Neural progenitor cell (in vitro differentiated cells): Measurements from ENCODE around the gene H2AZ2. TPM values are rescaled to one million over a fixed set of nuclear protein-coding genes. Genes with fewer than 3 reads are reported as not detected.
"Not testable (repeated sequence)": the region's sequence is repeated elsewhere in the genome, so short reads cannot be mapped to it uniquely, and the experiment has no call there.

ENCODE experiments used
- DNase-seq: peaks from one replicate; pipeline ENCODE4 v3.0.0-alpha.2; 2016; ENCODE audit warnings: low spot score
- H2AFZ ChIP-seq: fragments of 200-600 bp; sonication (generic); replicated peaks from 2 replicates; pipeline ENCODE4 v1.6.1; 2016; ENCODE audit warnings: antibody characterized with exemption
- H3F3A ChIP-seq: fragments of 200-600 bp; sonication (generic); 2 replicates; pipeline ENCODE4 v1.6.1; 2016; ENCODE audit warnings: antibody characterized with exemption, low read depth
- H3K27ac ChIP-seq: fragments of 200-600 bp; sonication (generic); 2 replicates; pipeline ENCODE4 v1.5.1; 2016; ENCODE audit warnings: mild to moderate bottlenecking
- H3K27me3 ChIP-seq: fragments of 200-600 bp; sonication (generic); 2 replicates; pipeline ENCODE4 v1.6.1; 2016; ENCODE audit warnings: mild to moderate bottlenecking, moderate library complexity
- H3K36me3 ChIP-seq: fragments of 200-600 bp; sonication (generic); 2 replicates; pipeline ENCODE4 v1.5.1; 2016
- H3K4me1 ChIP-seq: fragments of 200-600 bp; sonication (generic); 2 replicates; pipeline ENCODE4 v1.6.1; 2016; ENCODE audit warnings: mixed run types
- H3K4me2 ChIP-seq: fragments of 200-600 bp; sonication (generic); 2 replicates; pipeline ENCODE4 v1.6.1; 2016
- H3K4me3 ChIP-seq: fragments of 200-600 bp; sonication (generic); 2 replicates; pipeline ENCODE4 v1.5.1; 2016
- H3K79me2 ChIP-seq: fragments of 200-600 bp; sonication (generic); 2 replicates; pipeline ENCODE4 v1.6.1; 2016; ENCODE audit warnings: low read depth
- H3K9ac ChIP-seq: fragments of 200-600 bp; sonication (generic); 2 replicates; pipeline ENCODE4 v1.6.1; 2016
- H3K9me3 ChIP-seq: fragments of 200-600 bp; sonication (generic); 2 replicates; pipeline ENCODE4 v1.5.1; 2016; ENCODE audit warnings: low read depth
- H4K20me1 ChIP-seq: fragments of 200-600 bp; sonication (generic); 2 replicates; pipeline ENCODE4 v1.6.1; 2016; ENCODE audit warnings: low read depth
- H3K27ac Mint-ChIP-seq: 3 replicates; pipeline ENCODE4 v1.8.0; 2021; ENCODE audit warnings: mixed read lengths
- H3K27me3 Mint-ChIP-seq: 2 replicates; pipeline ENCODE4 v1.8.0; 2022; ENCODE audit warnings: low read depth, mild to moderate bottlenecking, inconsistent platforms, moderate library complexity, mixed read lengths; ENCODE audit not compliant: insufficient read depth
- H3K36me3 Mint-ChIP-seq: 3 replicates; pipeline ENCODE4 v1.8.0; 2021; ENCODE audit warnings: mixed read lengths
- H3K4me1 Mint-ChIP-seq: 3 replicates; pipeline ENCODE4 v1.8.0; 2021; ENCODE audit warnings: mixed read lengths
- H3K4me3 Mint-ChIP-seq: 3 replicates; pipeline ENCODE4 v1.8.0; 2021; ENCODE audit warnings: mild to moderate bottlenecking, moderate library complexity, mixed read lengths
- H3K9me3 Mint-ChIP-seq: 3 replicates; pipeline ENCODE4 v1.8.0; 2020; ENCODE audit warnings: mixed read lengths
- EZH2 ChIP-seq: fragments of 200-600 bp; sonication (generic); IDR thresholded peaks from 2 replicates; pipeline ENCODE4 v1.6.1; 2017; ENCODE audit warnings: antibody characterized with exemption, mild to moderate bottlenecking, moderate library complexity
- EZH2phosphoT487 ChIP-seq: fragments of 200-600 bp; sonication (generic); IDR thresholded peaks from 2 replicates; pipeline ENCODE4 v1.6.1; 2017; ENCODE audit warnings: antibody characterized with exemption
- total RNA-seq: library from RNA; depleted of rRNA; stranded (reverse); fragments of >200 nt; gene quantifications from 2 replicates; pipeline ENCODE4 v1.2.3, GENCODE V29; 2015; ENCODE audit warnings: low replicate concordance
- TF ChIP-seq, protein P1 (sequence below): fragments of 200-600 bp; sonication (generic); IDR thresholded peaks from 2 replicates; pipeline ENCODE4 v1.5.1; 2017; ENCODE audit warnings: antibody characterized with exemption, mild to moderate bottlenecking

H2AZ2 gene
- total RNA-seq, 1 donor from 2014 or later: 462 TPM

DNA sequence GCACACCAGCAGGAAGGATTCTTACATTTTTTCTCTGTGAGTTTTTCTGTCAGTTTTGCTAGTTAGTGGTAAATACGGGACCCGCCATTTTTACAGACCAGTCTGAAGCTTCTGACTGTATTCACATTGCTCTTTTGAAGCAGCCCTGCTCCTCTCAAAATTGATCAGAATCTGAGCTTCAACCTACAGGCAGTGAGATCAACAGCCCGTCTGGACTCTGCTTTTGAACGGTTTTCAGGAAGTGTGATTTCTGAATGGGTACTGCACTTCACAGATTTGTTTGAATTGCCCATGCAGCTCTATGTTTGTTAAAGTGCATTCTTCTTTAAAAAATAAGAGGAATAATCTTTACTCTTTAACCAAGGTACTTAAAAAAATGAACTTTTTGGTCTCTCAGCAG is 28.5 kb upstream of the H2AZ2 start:
- H3K27me3 Mint-ChIP-seq: no peaks in the 10 kb centered on the region
- peaks cover 11% of the 10 kb centered on the region for H3K9me3 Mint-ChIP-seq
- H2AFZ ChIP-seq: no peak overlapping the region
- TF ChIP-seq EZH2 (no peak), EZH2phosphoT487 (no peak)
- TF ChIP-seq, protein P1, sequence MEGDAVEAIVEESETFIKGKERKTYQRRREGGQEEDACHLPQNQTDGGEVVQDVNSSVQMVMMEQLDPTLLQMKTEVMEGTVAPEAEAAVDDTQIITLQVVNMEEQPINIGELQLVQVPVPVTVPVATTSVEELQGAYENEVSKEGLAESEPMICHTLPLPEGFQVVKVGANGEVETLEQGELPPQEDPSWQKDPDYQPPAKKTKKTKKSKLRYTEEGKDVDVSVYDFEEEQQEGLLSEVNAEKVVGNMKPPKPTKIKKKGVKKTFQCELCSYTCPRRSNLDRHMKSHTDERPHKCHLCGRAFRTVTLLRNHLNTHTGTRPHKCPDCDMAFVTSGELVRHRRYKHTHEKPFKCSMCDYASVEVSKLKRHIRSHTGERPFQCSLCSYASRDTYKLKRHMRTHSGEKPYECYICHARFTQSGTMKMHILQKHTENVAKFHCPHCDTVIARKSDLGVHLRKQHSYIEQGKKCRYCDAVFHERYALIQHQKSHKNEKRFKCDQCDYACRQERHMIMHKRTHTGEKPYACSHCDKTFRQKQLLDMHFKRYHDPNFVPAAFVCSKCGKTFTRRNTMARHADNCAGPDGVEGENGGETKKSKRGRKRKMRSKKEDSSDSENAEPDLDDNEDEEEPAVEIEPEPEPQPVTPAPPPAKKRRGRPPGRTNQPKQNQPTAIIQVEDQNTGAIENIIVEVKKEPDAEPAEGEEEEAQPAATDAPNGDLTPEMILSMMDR: no peak
- no peak overlapping the region for H3K27ac ChIP-seq
- H3K79me2 ChIP-seq: peaks cover 32% of the 10 kb centered on the region
- peaks cover 19% of the 10 kb centered on the region for H4K20me1 ChIP-seq
- no peaks in the 10 kb centered on the region for H3K36me3 ChIP-seq
- no peak for DNase-seq
- peaks cover 14% of the 10 kb centered on the region for H3K4me1 Mint-ChIP-seq
- no peak overlapping the region for H3K4me3 Mint-ChIP-seq
- peaks cover 14% of the 10 kb centered on the region for H3F3A ChIP-seq
- peaks cover 15% of the 10 kb centered on the region for H3K4me1 ChIP-seq
- no peaks in the 10 kb centered on the region for H3K9me3 ChIP-seq
- no peak overlapping the region for H3K4me3 ChIP-seq
- H3K27ac Mint-ChIP-seq: no peak overlapping the region
- H3K27me3 ChIP-seq: no peaks in the 10 kb centered on the region
- H3K4me2 ChIP-seq: no peak overlapping the region
- no peak overlapping the region for H3K9ac ChIP-seq
- peaks cover 30% of the 10 kb centered on the region for H3K36me3 Mint-ChIP-seq

DNA sequence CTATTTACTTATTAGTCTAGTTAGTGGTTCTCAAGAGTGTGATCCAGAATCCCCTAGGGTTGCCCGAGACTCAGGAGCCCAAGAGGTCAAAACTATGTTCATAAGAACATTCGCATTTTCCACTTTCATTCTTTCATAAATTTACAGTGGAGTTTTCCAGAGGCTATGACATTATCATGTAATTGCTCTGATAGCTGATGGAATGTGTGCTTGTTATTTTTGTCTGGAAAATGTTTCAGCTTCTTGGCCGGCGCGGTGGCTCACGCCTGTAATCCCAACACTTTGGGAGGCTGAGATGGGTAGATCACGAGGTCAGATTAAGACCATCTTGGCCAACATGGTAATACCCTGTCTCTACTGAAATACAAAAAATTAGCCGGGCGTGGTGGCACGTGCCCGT is 27.4 kb upstream of the H2AZ2 start:
- TF ChIP-seq EZH2 (no peak), EZH2phosphoT487 (no peak)
- TF ChIP-seq, protein P1: no peak
- Mint-ChIP-seq H3K9me3 (peaks cover 14% of the 10 kb centered on the region), H3K27me3 (no peaks in the 10 kb centered on the region), H3K27ac (no peak overlapping the region), H3K4me1 (peaks cover 4% of the 10 kb centered on the region), H3K4me3 (no peak overlapping the region), H3K36me3 (peaks cover 23% of the 10 kb centered on the region)
- H3K79me2 ChIP-seq: peaks cover 20% of the 10 kb centered on the region
- H3F3A ChIP-seq: peaks cover 8% of the 10 kb centered on the region
- no peak overlapping the region for H3K27ac ChIP-seq
- no peaks in the 10 kb centered on the region for H3K27me3 ChIP-seq
- peaks cover 8% of the 10 kb centered on the region for H4K20me1 ChIP-seq
- no peak overlapping the region for H2AFZ ChIP-seq
- H3K4me3 ChIP-seq: no peak overlapping the region
- no peak overlapping the region for H3K9ac ChIP-seq
- H3K4me1 ChIP-seq: peaks cover 3% of the 10 kb centered on the region
- no peak for DNase-seq
- no peaks in the 10 kb centered on the region for H3K9me3 ChIP-seq
- no peak overlapping the region for H3K4me2 ChIP-seq
- H3K36me3 ChIP-seq: no peaks in the 10 kb centered on the region

DNA sequence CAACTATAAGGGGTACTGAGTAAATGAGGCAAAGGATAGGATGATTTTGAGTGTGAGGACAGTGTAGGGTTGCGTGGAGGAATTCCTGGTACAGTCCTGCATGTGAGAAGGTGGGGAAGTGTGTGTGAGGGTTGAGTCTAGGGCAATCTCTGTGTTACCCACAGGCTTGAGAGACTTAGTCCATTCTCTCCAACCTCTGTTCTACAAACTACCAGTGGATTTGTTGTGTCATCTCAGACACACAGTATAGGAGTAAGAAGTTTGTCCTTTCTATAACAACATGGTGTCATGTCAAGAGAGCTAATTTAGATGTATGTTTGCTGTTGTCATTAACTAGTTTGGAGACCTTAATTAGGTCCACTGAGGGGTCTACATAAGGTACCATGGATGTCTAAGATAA is 24.9 kb upstream of the H2AZ2 start:
- H3K4me1 ChIP-seq: no peaks in the 10 kb centered on the region
- H3F3A ChIP-seq: peaks cover 6% of the 10 kb centered on the region
- H4K20me1 ChIP-seq: no peaks in the 10 kb centered on the region
- no peaks in the 10 kb centered on the region for H3K4me1 Mint-ChIP-seq
- H3K4me3 Mint-ChIP-seq: no peak overlapping the region
- H3K4me3 ChIP-seq: no peak overlapping the region
- no peaks in the 10 kb centered on the region for H3K9me3 ChIP-seq
- no peak overlapping the region for H2AFZ ChIP-seq
- peaks cover 11% of the 10 kb centered on the region for H3K36me3 Mint-ChIP-seq
- no peak overlapping the region for H3K4me2 ChIP-seq
- H3K79me2 ChIP-seq: no peaks in the 10 kb centered on the region
- no peaks in the 10 kb centered on the region for H3K27me3 ChIP-seq
- H3K36me3 ChIP-seq: no peaks in the 10 kb centered on the region
- no peak overlapping the region for H3K27ac ChIP-seq
- H3K27me3 Mint-ChIP-seq: no peaks in the 10 kb centered on the region
- TF ChIP-seq EZH2: no peak
- TF ChIP-seq, protein P1: no peak
- no peak overlapping the region for H3K27ac Mint-ChIP-seq
- H3K9me3 Mint-ChIP-seq: peaks cover 18% of the 10 kb centered on the region
- no peak for DNase-seq
- no peak overlapping the region for H3K9ac ChIP-seq

DNA sequence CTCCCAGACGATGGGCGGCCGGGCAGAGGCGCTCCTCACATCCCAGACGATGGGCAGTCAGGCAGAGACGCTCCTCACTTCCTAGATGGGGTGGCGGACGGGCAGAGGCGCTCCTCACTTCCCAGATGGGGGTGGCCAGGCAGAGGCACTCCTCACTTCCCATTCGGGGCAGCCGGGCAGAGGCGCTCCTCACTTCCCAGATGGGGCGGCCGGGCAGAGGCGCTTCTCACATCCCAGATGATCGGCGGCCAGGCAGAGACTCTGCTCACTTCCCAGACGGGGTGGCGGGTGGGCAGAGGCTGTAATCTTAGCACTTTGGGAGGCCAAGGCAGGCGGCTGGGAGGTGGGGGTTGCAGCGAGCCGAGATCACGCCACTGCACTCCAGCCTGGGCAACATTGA is 24.0 kb upstream of the H2AZ2 start:
- not testable (repeated sequence) for H3K27ac ChIP-seq, H3K36me3 ChIP-seq, DNase-seq, H3K36me3 Mint-ChIP-seq, H3K9ac ChIP-seq, H3K27me3 Mint-ChIP-seq, H3K79me2 ChIP-seq, H4K20me1 ChIP-seq, H3K27ac Mint-ChIP-seq, H3K4me3 Mint-ChIP-seq, H3F3A ChIP-seq, H3K27me3 ChIP-seq, H3K4me1 ChIP-seq, H2AFZ ChIP-seq, H3K9me3 ChIP-seq, H3K4me2 ChIP-seq, H3K4me1 Mint-ChIP-seq, H3K4me3 ChIP-seq
- H3K9me3 Mint-ChIP-seq: peaks cover 18% of the 10 kb centered on the region

DNA sequence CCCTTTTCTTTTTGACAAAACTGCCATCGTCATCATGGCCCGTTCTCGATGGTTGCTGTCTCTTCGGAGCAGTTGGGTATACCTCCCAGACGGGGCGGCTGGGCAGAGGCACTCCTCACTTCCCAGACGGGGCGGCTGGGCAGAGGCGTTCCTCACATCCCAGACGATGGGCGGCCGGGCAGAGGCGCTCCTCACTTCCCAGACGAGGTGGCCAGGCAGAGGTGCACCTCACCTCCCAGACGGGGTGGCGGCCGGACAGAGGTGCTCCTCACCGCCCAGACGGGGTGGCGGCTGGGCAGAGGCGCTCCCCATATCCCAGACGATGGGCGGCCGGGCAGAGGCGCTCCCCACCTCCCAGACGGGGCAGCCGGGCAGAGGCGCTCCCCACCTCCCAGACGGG is 22.9 kb upstream of the H2AZ2 start:
- H3K4me3 Mint-ChIP-seq: not testable (repeated sequence)

DNA sequence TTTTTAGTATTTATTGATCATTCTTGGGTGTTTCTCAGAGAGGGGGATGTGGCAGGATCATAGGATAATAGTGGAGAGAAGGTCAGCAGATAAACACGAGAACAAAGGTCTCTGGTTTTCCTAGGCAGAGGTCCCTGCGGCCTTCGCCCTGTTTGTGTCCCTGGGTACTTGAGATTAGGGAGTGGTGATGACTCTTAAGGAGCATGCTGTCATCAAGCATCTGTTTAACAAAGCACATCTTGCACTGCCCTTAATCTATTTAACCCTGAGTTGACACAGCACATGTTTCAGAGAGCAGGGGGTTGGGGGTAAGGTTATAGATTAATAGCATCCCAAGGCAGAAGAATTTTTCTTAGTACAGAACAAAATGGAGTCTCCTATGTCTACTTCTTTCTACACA is 22.4 kb upstream of the H2AZ2 start:
- H3K36me3 Mint-ChIP-seq, H3K79me2 ChIP-seq, H3K9me3 ChIP-seq, H2AFZ ChIP-seq, DNase-seq, H3K4me3 ChIP-seq, H4K20me1 ChIP-seq, H3K36me3 ChIP-seq, H3F3A ChIP-seq, H3K4me1 Mint-ChIP-seq, H3K4me1 ChIP-seq, H3K4me3 Mint-ChIP-seq, H3K4me2 ChIP-seq, H3K27me3 ChIP-seq, H3K9ac ChIP-seq, H3K27ac ChIP-seq, H3K27me3 Mint-ChIP-seq, H3K27ac Mint-ChIP-seq: not testable (repeated sequence)
- peaks cover 18% of the 10 kb centered on the region for H3K9me3 Mint-ChIP-seq

More for the DNA sequence above, 22.9 kb upstream of the H2AZ2 start:
- H3K4me2 ChIP-seq, H2AFZ ChIP-seq, H3K9me3 ChIP-seq, H3K27ac Mint-ChIP-seq, H3K79me2 ChIP-seq, H3K36me3 ChIP-seq, H3K4me3 ChIP-seq, H3K36me3 Mint-ChIP-seq, H3K4me1 ChIP-seq, H3K27ac ChIP-seq, H3F3A ChIP-seq, H3K4me1 Mint-ChIP-seq, H3K9ac ChIP-seq, H3K27me3 ChIP-seq, DNase-seq, H3K27me3 Mint-ChIP-seq, H4K20me1 ChIP-seq: not testable (repeated sequence)
- peaks cover 18% of the 10 kb centered on the region for H3K9me3 Mint-ChIP-seq
